NCI-H2196 treated with DMSO at 0.1 percent for 48 hours (cell line): ENCODE measurements around the gene C11orf98.
"Not testable (repeated sequence)": the region's sequence is repeated elsewhere in the genome, so short reads cannot be mapped to it uniquely, and the experiment has no call there.

Source experiments
- DNase-seq: peaks from one replicate; lab custom pipeline; 2025; ENCODE audit not compliant: unreplicated experiment; lab: John Stamatoyannopoulos, UW

C11orf98 gene

GRCh38 chr11:62654297-62654696 lies 10.7 kb downstream of the C11orf98 start:
- DNase-seq, result no peak

- no peak for DNase-seq
These were observed 12.6 kb downstream of the C11orf98 start for GRCh38 chr11:62652161-62653006.

DNA sequence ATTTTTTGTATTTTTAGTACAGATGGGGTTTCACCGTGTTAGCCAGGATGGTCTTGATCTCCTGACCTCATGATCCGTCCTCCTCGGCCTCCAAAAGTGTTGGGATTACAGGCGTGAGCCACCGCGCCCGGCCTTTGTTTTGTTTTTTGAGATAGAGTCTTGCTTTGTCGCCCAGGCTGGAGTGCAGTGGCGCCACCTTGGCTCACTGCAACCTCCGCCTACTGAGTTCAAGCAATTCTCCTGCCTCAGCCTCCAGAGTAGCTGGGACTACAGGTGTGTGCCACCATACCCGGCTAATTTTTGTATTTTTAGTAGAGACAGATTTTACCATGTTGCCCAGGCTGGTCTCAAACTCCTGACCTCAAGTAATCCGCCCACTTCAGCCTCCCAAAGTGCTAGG lies 14.7 kb downstream of the C11orf98 start:
- not testable (repeated sequence) for DNase-seq

- no peak for DNase-seq
These were observed 15.5 kb downstream of the C11orf98 start for GRCh38 chr11:62649486-62649885.

DNA sequence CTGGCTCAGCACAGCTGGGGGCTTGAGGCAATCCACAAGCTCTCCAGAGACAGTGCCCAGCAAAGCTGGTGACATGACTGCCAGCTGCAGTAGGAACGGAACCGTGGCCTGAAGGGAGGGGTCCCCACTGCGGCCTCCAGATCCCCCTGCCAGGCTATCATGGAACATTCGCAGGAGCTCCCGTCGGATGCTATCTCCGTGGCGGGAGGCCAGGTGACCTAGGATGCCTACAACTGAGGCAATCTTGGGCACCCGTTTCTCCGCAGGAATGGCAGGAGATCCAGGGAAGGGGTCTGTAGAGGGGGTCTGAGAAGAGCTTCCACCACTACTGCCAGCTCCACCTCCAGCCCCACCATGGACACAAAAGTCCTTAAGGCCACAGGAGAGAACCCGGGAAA lies 16.0 kb downstream of the C11orf98 start:
- DNase-seq, result no peak

DNA sequence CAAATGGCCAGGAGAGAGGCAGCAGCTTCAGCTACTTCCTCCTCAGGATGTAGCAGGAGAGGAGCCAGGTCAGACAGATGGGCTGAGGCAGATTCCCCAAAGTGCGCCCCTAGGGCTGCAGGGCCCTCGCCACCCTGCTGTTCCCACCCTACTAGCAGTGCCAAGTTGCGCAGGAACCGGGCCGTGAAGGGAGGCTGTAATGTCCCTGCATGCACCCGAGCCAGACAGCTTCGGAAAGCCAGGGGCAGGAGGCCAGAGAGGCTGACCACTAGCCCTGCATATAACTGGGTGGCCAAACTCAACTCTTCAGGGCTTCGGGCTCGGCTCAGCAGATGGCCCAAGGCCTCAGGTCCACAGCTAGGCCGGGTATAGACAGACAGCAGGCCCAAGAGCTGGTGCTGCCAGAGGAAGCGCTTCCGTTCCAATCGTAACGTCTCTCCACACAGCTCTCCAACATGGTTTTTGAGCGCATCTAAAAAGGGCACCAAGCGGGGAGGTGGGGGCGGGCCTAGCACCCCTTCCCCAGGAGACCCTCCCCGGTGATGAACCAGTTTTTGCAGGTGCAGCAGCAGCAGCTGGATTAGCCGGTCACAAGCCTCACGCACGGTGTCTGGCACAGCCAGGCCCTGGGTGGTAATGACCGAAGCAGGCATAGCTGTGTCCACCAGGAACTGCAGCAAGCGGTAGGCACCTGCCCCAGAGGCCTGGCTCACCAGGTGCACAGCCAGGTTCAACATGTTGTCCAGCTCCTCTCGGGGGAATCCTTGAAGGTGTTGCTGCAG lies 16.6 kb downstream of the C11orf98 start:
- no peak for DNase-seq

GRCh38 chr11:62647609-62648005 lies 17.4 kb downstream of the C11orf98 start:
- no peak for DNase-seq

DNA sequence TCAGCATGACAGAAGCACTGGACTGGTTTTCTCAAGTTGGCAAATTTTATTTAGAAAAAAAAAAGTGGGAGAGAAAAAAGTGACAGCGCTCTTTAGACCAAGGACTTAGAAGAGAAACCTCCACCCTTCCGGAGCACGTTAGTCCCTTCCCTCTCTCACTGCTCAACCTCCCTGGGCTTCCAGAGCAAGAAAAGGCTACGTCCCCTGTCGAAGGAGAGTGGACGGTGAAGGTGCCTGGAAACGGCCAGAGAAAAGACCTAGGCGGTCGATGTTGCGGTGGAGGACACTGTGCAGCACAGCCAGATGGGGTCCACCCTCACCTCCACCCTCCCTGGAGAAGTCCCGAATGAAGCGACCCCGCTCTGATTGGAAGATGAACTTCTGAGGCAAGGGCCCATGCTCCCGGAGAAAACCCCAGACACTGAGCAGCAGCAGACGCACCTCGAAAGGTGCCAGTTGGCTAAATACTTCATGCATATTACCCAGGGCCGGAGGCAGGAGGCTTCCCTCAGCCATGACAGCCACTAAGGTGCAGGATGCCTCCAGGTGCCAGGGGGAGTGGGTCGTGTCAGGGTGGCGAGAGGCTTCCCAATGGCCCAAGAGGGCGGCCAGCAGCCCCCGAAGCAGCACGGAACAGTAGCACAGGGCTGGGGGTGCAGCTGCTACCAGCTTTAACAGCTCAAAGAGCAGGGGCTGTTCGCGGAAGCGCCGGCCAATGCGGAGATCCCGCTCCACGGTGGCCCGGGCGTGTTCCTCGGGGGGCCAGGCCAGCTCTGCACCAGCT lies 18.0 kb downstream of the C11orf98 start:
- DNase-seq, result no peak

DNA sequence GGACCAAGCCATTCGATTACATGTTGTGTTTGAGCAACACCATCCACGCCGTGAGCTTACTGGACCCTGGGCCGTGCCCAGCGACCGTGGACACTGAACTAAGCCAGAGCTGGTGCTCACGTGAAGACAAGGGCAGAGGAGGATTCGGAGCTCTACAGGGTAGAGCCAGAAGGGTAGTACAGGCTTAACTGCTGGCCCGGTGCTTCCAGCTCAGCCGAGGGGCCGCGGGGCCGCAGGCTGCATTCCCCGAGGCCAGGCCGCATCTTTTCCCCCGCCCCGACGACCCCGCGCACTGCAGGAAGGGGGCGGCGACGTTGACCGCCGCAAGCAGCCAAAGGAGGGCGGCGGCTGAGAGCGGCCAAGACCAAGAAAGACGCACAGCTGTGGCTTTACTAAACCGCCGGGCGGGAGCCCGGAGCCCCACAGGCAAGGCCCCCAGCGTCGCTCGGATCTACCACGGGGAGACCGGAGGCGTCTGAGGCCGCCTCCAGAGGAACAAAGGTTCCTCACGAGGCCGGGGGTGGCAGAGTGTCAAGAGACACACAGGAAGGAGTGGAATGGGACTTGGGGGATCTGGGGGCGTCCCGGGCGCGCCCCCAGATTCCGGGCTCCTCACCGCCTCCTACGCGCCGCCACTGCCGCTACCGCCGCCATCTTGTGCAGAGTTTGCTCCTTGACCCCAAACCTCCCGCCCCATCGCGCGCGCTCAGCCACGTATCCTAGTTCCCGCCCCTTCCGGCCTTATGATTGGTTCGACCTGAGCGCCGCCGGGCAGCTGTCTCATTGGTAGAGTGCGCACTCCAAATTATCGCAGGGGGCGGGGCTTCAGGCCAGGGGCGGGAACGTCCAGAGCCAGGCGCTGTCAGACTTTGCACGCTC lies 18.8 kb downstream of the C11orf98 start, which contains the start of gene GANAB:
GANAB (minus strand) TSS at position 668 of the 879 bp plus-strand sequence; CDS start at position 654, 14 bp downstream.
- DNase-seq, result peak; percentile 95

GRCh38 chr11:62645671-62645945 lies 19.4 kb downstream of the C11orf98 start:
- DNase-seq, result no peak

DNA sequence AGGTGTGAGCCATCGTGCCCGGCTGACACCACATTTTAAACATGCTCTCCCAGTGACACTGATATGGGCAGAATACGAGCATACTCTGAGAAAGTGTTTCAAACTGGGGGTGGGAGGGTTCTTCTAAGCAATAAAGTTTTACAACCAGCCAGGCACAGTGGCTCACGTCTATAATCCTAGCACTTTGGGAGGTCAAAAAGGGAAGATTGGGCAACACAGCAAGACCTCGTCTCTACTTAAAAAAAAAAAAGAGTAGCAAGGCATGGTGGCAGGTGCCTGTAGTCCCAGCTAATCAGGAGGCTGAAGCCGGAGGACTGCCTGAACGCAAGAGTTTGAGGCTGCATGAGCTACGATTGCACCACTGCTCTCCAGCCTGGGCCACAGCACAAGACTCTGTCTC lies 20.8 kb downstream of the C11orf98 start:
- no peak for DNase-seq

- DNase-seq, result no peak
These were observed 32.5 kb downstream of the C11orf98 start for GRCh38 chr11:62632492-62632891.

DNA sequence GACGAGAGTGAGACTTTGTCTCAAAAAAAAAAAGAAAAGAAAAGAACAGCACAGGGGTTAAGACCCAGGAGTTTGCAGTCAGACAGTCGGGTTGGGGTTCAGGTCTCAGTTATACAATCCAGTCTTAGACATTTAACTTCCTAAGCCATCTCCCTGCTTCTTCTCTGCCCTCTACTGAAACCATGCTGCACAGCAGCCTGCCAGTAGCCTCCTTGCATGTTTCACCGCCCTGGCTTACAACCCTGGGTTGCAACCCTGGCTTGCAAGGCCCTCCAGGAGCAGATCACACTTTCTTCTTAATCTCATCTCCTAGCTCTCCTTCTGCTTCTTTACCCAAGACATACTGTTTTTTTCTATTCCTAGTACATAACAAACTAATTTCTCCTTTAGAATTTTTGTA lies 37.3 kb downstream of the C11orf98 start:
- DNase-seq, result no peak

- DNase-seq, result no peak
These were observed 42.4 kb downstream of the C11orf98 start for GRCh38 chr11:62622476-62623089.

GRCh38 chr11:62621567-62622470 lies 43.2 kb downstream of the C11orf98 start, which contains the start of gene B3GAT3:
Gene B3GAT3 (minus strand): TSS chr11:62621986. CDS start chr11:62621947, 39 bp downstream.
- peak; percentile 96 for DNase-seq

- no peak for DNase-seq
These were observed 43.9 kb downstream of the C11orf98 start for GRCh38 chr11:62621027-62621566.

GRCh38 chr11:62616957-62617356 lies 48.1 kb downstream of the C11orf98 start:
- DNase-seq, result not testable (repeated sequence)

DNA sequence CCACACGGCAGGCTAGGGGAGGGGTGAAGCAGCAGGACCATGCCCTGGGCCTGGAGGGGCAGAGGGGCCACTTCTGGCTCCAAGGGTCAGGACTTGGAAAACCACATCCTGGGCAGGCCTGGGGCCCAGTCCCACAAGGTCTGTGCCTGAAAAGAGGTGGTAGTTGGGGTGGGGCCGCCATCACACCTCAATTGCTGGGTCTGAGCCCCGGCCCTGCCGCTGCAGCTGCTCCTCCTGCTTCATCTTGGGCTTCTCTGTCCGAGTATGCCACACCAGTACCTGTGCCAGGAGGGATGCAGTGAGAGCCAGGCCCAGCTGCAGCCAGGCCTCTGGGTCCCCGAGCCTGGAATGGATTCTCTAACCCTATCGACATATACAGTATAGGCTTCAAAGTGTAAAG lies 49.5 kb downstream of the C11orf98 start:
- no peak for DNase-seq

DNA sequence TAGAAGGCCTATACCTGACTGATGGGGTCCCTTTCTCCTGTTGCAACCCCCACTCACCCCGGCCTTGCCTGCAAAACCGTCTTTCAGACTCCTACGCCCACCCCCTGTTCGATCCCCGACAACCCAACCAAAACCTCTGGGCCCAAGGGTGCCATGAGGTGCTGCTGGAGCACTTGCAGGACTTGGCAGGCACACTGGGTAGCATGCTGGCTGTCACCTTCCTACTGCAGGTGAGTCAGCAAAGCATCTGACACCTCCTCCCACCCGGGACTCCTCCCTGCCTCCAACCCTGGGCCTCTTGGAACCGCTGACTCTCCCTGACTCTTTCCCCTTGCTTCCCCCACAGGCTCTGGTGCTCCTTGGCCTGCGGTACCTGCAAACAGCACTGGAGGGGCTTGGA lies 50.7 kb downstream of the C11orf98 start:
- DNase-seq, result peak; percentile 42
